NCI-H1092 (cell line): Measurements from ENCODE around the gene CHST6.
A peak's percentile ranks its signal among the peaks of the same experiment; 100 is the strongest.
"Not testable (repeated sequence)": the region's sequence is repeated elsewhere in the genome, so short reads cannot be mapped to it uniquely, and the experiment has no call there.

Experiments used
- DNase-seq: peaks from one replicate; lab custom pipeline; 2025; lab: John Stamatoyannopoulos, UW

The CHST6 gene

DNA sequence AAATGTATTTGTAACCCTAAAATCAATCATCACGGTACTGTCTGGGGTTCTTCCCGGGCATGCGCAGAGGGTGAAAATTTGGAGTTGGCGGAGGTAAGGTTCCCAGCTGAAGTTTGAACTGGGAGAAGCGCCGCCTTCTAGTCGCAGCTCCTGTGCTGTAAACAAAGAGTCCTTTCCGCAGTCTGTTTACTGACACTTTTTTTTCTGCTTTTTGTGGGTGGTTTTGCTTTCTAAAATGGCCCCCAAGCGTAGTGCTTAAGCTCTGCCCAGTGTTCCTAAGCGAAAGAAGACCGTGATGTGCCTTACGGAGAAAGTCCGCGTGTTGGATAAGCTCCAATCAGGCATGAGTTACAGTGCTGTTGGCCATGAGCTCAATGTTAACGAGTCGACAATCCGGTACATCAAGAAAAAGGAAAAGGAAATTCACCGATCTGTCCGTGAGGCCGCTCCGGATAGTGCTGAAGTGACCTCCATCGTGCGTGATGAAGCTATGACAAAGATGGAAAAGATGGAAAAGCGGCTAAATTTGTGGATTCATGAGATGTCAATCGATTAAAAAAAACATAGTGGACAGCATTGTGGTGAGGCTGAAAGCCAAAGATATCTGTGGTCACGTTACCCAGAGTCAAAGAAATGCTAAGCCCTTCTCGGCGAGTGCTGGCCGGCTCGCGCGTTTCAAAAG, 61.4 kb downstream of the CHST6 start:
- peak; percentile 79 for DNase-seq

DNA sequence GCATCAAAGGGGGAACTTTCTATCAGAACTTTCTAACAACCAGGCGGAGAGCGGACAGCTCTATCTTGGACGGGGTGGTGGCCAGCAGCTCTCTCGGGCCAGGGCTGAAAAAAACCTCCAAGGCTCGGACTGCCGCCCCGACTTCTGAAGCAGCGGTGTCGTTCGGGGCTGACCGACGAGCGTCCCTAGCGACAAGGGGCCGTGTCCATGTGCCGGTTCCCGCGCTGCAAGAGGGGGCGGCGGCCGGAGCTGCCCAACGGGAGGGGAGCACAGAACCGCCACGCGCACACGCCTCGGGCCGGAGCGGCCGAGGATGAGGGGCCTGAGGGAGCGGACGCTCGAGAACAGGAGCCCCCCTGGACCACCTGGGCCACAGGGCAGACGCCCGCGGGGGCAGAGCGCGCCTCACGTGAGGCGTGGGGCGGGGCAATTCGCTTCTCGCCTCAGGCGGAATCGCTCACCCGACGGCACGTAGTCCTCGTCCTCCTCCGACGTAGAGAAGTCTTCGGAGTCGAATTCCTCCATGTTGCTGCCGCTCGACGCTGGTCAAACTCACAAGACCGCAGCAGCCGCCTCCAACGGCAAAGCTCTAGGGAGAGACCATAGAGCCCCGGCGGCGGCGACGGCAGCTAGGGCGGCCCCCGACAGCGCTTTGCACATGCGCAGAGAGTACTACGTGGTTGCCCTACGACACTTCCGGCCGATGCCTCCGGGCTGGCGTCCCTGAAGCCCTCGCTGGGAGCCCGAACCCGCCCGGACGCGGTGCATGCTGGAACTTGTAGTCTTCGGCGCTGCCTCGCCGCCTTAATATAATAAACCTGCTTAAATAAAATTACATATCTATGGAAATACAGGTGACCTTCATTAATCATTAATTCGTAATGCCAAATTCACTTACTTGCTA, 62.2 kb downstream of the CHST6 start, which contains the start of gene CFDP1:
CFDP1 (minus strand) TSS at position 676 of the 904 bp plus-strand sequence; CDS start at position 525, 151 bp downstream.
- peak; percentile 93 for DNase-seq

DNA sequence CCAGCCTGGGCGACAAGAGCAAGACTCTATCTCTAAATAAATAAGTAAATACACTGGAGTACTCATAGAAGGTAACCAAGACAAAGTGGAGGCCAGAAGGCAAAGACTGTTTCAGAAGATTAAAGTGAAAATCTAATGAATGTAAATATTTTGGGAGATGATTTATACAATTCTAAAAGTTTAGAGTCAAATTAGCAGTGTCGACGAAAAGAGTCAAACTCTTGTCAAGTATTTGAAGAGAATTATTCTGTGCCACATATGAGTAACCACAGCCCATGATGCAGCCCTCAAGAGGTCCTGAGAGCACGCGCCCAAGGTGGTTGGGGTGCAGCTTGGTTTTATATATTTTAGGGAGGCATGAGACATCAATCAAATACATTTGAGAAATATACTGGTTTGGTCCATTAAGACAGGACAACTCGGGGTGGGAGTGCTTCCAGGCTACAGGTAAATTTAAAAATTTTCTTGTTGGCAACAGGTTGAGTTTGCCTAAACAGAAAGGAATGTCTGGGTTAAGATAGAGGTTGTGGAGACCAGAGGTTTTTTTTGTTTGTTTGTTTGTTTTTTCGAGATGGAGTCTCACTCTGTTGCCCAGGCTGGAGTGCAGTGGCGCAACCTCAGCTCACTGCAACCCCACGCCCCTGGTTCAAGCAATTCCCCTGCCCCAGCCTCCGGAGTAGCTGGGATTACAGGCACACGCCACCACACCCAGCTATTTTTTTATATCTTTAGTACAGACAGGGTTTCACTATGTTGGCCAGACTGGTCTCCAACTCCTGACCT, 65.4 kb downstream of the CHST6 start:
- DNase-seq = no peak

DNA sequence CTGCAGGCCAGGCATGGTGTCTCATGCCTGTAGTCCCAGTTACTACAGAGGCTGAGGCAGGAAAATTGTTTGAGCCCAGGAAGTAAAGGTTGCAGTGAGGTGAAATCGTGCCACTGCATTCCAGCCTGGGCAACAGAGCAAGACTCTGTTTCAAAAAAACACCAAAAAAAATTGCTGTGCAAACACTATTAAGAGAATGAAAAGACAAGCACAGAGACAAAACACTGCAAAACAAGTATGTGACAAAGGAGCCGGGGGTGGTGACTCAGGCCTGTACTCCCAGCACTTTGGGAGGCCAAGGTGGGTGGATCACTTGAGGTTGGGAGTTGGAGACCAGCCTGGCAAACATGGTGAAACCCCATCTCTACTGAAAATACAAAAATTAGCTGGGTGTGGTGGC, 68.7 kb downstream of the CHST6 start:
- DNase-seq = not testable (repeated sequence)

DNA sequence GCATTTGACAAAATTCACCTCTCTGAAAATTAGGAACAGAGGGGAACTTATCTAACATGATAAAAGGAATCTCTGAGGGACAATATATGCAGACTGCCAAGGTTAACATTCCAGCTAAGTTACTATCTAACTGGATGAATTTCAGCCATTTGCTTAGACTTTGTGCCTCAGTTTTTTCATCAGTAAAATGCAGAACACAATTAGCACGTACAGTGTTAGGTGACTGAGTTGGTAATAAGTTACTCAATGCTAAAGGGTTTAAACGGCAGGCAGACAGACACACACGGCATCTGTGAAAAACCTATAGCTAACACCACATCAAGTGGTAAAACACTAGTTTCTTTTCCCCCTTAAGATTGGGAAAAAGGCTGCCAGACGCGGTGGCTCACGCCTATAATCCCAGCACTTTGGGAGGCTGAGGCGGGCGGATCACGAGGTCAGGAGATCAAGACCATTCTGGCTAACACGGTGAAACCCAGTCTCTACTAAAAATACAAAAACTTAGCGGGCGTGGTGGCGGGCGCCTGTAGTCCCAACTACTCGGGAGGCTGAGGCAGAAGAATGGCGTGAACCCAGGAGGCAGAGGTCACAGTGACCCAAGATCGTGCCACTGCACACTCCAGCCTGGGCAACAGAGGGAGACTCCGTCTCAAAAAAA, 71.0 kb downstream of the CHST6 start:
- DNase-seq = not testable (repeated sequence)

DNA sequence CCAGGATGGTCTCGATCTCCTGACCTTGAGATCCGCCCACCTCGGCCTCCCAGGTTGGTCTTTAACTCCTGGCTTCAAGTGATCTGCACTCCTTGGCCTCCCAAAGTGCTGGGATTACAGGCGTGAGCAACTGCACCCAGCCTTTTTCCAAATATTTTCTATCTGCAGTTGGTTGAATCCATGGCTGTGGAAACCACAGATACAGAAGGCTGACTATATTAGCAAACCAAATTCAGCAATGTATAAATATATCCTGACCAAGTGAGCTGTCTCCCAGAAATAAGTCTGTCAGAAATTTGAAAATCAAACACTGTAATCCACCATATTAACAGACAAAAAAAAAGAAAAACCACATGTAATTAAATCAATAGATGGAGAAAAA, 71.5 kb downstream of the CHST6 start:
- no peak for DNase-seq
